ENCODE results near the gene MEPE.

The MEPE gene

DNA sequence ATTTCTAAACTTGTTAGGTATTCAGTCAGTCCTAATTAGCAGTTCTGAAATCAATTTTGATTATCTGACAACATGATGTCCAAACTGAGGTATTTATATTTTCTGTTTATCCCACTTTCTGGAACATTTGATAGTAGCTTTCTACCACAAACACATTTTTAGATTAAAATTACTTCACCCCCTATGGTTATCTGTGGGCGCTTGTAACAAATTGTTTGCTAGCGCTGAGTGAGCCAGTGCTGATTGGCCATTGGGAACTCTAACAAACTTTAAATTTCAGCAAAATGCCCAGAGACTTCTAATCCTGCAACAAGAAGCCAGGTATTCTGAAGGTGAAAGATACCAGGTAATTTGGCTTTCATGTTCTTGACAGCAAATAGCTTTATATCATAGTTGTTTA, at the start of gene MEPE:
Gene MEPE (plus strand): TSS at position 301 of the 400 bp plus-strand sequence. CDS start 1,746 bp downstream, outside the sequence.
- DNase-seq: no peak

DNA sequence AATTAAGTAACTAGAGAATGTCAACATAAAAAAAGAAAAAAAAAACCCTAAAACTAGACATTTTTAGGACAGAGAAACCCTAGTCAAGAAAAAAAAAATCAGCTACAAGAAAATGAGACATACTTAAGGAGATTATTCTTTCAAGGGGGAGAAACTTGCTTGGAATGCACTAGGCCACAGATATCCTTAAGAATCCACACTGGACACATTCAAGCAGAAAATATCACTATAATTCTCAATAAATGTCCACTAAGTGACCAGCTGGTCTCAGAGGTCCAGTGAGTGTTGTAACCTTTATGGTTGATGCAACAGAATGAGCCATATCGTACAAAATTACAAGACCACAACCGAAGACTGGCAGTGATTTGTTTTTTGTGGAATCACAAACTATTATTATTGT, 49.0 kb upstream of the MEPE start:
- DNase-seq: no peak

GRCh38 chr4:87785731-87786509, 46.8 kb upstream of the MEPE start:
- no peak for DNase-seq

GRCh38 chr4:87799301-87800113, 33.3 kb upstream of the MEPE start, which contains the start of gene IBSP:
IBSP (plus strand) TSS chr4:87799554; CDS start chr4:87802362, 2,808 bp downstream.
- DNase-seq: no peak

GRCh38 chr4:87802858-87803257, 29.9 kb upstream of the MEPE start:
- no peak for DNase-seq

GRCh38 chr4:87803421-87803820, 29.3 kb upstream of the MEPE start:
- no peak for DNase-seq

DNA sequence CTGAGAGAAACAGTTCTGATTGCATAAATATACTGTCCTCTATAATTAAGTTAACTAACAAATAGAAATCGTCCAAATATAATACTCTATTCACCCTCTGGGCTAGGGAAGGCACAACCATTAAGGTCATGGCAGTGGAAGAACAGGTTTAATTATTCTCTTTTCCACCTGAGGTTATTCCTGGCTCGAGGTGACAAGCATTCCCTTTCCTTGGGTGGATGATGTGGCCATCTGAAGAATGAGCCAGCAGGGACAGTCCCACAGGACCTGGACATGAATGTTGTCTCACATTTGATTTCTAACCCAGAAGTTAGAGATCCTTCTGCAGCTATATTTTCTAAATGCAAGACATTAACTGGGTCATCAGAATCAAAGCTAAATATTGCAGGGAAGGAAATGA, 27.9 kb upstream of the MEPE start:
- DNase-seq: no peak

DNA sequence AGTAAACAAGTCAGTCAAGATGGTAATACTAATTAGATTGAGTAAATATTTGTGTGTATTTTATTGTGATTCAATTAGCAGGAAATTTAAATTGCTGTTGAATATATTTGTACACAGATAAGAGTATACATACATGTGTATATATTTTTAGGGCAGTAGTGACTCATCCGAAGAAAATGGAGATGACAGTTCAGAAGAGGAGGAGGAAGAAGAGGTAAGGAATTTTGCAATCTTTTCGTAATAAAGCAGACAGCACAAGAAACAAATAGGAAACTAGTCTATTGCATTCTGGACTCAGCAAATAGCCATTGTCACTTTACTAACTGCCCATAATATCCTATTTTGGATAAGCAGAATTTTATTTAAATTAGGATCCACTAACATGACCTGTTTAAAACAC, 26.8 kb upstream of the MEPE start:
- DNase-seq: no peak

DNA sequence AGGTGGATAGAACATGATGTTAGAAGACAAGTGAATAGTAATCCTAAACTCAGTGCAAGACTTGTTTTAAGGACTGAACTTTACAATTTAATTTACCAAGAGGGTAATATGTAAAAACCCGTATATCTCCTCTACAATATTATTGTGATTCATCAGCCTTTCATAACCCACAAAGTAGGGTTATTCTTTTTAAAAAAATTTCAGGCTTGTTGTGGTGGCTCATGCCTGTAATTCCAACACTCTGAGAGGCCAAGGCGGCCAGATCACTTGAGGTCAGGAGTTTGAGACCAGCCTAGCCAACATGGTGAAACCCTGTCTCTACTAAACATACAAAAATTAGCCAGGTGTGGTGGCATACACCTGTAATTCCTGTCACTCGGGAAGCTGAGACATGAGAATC, 26.2 kb upstream of the MEPE start:
- no peak for DNase-seq

GRCh38 chr4:87807402-87807801, 25.4 kb upstream of the MEPE start:
- no peak for DNase-seq

GRCh38 chr4:87811977-87812376, 20.8 kb upstream of the MEPE start:
- no peak for DNase-seq

- DNase-seq: no peak
Observed at GRCh38 chr4:87819281-87819919, 13.4 kb upstream of the MEPE start.

DNA sequence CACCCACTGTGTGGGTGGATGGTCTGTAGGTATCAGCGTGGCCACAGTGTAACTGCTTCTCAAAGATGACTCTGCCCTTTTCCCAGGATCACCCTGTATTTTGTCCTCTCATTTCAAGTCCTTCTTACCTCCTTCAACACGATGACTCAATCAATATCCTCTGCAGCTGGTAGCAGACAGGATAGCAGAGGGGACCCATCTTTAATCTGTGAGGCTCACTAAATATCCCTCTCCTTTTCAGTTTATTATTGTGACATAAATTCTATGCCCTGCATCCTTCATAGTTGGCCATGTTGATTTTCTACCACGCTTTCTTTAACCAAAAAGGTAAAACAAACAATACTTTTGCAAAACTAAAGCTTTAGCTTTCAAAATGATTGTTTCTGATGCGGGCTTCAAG, 9.6 kb upstream of the MEPE start:
- DNase-seq: no peak

DNA sequence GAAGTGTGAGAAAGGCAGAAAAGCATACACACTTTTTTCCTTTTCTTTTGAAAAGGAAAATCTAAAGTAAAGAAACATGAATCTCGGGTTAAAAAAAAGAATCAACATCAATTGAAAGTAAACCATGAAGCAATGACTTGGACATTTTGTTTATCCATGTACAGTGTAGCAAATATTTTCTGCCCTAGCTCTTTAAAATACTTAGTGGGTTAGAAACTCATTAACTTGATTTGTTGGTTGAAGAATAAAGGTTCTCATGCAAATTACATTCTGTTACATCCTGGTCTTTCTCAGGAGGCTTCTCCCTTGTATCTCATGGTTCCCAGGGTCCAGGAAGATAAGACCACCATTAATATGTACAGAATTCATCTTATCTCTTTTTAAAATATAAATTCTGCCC, 9.0 kb upstream of the MEPE start:
- no peak for DNase-seq

DNA sequence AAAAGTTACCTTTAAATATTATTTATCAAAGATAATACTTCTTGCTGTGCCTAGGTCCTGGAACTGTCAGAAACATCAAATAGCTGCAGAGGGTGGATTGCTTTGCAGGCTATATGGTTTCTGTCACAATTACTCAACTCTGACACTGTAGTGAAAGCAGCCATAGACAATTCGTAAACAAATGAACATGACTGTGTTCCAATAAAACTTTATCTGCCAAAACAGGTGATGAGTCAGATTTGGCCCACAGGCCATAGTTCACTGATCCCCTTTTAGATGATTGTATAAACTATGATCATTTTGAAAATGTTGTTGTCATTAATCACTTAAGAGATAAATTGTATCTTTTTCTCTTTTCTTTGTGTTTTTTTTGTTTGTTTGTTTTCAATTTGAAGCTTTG, 8.4 kb upstream of the MEPE start:
- DNase-seq: no peak

- no peak for DNase-seq
Observed at GRCh38 chr4:87834401-87834800, 1.6 kb downstream of the MEPE start.

DNA sequence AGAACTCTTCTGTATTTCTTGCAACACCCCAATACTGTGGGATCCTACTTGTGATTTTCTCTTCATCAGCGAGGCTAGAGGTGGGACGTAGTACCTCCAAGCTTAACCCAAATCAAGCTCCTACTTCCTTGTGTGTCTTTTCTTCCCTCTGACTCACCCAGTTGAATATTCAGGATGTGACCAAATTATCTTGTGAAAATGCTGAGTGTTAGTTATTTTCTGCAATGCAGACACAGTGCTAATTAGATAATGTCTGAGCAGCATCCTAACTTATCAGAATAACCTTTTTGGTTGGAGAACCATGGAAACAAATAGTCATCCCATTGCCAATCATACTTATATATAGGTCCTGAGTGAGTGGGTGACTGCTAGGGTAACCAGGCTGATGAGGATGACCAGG, 2.4 kb downstream of the MEPE start:
- DNase-seq: no peak

GRCh38 chr4:87835743-87836142, 3.0 kb downstream of the MEPE start:
- no peak for DNase-seq

DNA sequence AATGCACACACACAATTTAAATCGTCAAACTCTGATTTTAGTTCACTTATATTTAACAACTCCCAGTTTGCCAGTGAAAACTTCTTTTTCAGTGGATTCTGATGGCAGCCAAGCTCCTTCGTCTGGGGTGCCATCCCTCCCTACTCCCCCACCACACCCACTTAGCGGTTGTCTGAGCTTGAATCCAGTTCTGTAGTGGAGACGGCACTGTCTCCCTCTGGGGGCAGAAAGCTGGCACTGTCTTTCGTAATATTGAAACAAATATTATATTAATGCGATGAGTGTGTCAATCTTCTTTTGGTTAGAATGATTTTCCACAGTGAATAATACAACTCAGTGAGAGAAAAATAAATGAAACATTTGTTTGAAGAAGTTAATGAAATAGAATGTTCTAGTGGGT, 5.4 kb downstream of the MEPE start:
- peak; percentile 11 to 29 for DNase-seq

GRCh38 chr4:87838890-87839591, 6.3 kb downstream of the MEPE start:
- peak in 1 of 2 experiments; percentile 14 for DNase-seq

DNA sequence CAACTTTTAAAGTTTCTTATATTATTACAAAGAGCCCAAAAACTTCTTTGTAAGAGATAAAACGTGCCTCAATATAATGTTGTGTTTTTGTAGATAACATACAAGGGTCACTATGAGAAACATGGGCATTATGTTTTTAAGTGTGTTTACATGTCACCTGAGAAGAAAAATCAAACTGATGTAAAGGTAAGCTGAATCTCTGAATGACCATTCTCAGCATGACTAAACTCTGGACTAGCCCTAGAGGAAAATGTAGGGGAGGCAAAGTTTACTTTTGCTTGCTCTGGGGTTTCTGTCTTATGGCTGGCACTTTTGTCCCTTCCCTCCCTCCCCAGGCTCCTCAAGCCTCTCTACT, 6.8 kb downstream of the MEPE start:
- no peak for DNase-seq

- DNase-seq: no peak
Observed at GRCh38 chr4:87840149-87840548, 7.4 kb downstream of the MEPE start.

DNA sequence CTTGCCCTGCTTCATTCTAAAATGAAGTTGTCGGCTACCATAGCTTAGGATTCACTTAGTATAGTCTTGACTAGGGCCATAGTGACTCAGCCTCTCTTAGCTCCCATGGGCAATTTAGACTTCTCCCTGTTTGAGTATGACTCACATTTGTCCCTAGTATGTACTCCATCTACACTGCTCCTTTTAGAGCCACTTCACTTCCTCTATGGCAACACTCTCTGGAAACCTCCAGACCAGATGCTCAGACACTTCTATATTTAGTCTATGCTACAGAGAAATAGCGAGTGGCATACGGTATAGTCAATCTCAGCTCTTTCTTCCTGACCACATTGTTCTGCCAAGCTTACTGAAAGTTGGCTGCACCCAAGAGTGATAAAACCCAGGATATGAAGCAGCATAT, 11.2 kb downstream of the MEPE start:
- DNase-seq: no peak
